Cardiac muscle cell (in vitro differentiated cells and primary cell): Measurements from ENCODE around the gene ARID2. TPM values are rescaled to one million over a fixed set of nuclear protein-coding genes. Genes with fewer than 3 reads are reported as not detected.
A peak's percentile ranks its signal among the peaks of the same experiment; 100 is the strongest.

Source experiments
- DNase-seq, 2 donors: peaks; one replicate each; pipeline versions ENCODE4 v3.0.0 to v3.0.0-alpha.2; 2010 to 2017; ENCODE audit warnings: low read depth in 1 of 2, low spot score in 1 of 2
- H3K27ac ChIP-seq: fragments of 200-600 bp; sonication (generic); 2 replicates; pipeline ENCODE4 v1.5.1; 2016
- H3K27me3 ChIP-seq: fragments of 200-600 bp; sonication (generic); 2 replicates; pipeline ENCODE4 v1.6.0; 2016; ENCODE audit warnings: control low read depth
- H3K36me3 ChIP-seq: fragments of 200-600 bp; sonication (generic); 2 replicates; pipeline ENCODE4 v1.5.1; 2016; ENCODE audit warnings: control low read depth
- H3K4me1 ChIP-seq: fragments of 200-600 bp; sonication (generic); 2 replicates; pipeline ENCODE4 v1.8.1; 2017; ENCODE audit warnings: low read depth, mild to moderate bottlenecking, mixed run types
- H3K4me3 ChIP-seq: fragments of 200-600 bp; sonication (generic); 2 replicates; pipeline ENCODE4 v1.5.1; 2016; ENCODE audit warnings: mild to moderate bottlenecking
- H3K9me3 ChIP-seq: fragments of 200-600 bp; sonication (generic); 2 replicates; pipeline ENCODE4 v1.5.1; 2017; ENCODE audit warnings: low read depth, mild to moderate bottlenecking, control low read depth
- CTCF ChIP-seq: IDR thresholded peaks from 2 replicates; pipeline ENCODE4 v1.5.1; 2012; ENCODE audit warnings: low read depth, mild to moderate bottlenecking, low read length
- polyA plus RNA-seq: library from polyadenylated mRNA; unstranded; fragments of >200 nt; fragmentation: Nextera tagmentation; extraction: Ambion mirVana; gene quantifications from 2 replicates; pipeline ENCODE4 v1.2.1, GENCODE V29; 2016
- total RNA-seq: library from RNA; depleted of rRNA; stranded (reverse); fragments of >200 nt; gene quantifications from 2 replicates; pipeline ENCODE4 v1.2.3, GENCODE V29; 2016

The ARID2 gene
- total and polyA plus RNA-seq, 2 experiments from 2014 or later, result 17.3 to 40.3 TPM

GRCh38 chr12:45878630-45879255 lies 149.2 kb downstream of the ARID2 start:
- Histone ChIP-seq H3K27ac (peak overlapping the region; percentile 74), H3K27me3 (no peaks in the 10 kb centered on the region), H3K36me3 (peaks cover 11% of the 10 kb centered on the region), H3K4me3 (no peak overlapping the region), H3K4me1 (peaks cover 24% of the 10 kb centered on the region), H3K9me3 (no peaks in the 10 kb centered on the region)
- peak in 1 of 2 donors; percentile 11 for DNase-seq
- no peak for TF ChIP-seq CTCF

GRCh38 chr12:45879363-45879895 lies 149.9 kb downstream of the ARID2 start:
- H3K9me3 ChIP-seq, result no peaks in the 10 kb centered on the region

GRCh38 chr12:45880533-45880932 lies 151.0 kb downstream of the ARID2 start:
- no peak overlapping the region for H3K4me3 ChIP-seq
- no peak overlapping the region for H3K27ac ChIP-seq
- no peak for TF ChIP-seq CTCF
- H3K36me3 ChIP-seq, result peaks cover 6% of the 10 kb centered on the region
- no peaks in the 10 kb centered on the region for H3K9me3 ChIP-seq
- H3K27me3 ChIP-seq, result no peaks in the 10 kb centered on the region
- DNase-seq, result no peak
- peaks cover 24% of the 10 kb centered on the region for H3K4me1 ChIP-seq

More at GRCh38 chr12:45879363-45879895, 149.9 kb downstream of the ARID2 start:
- Histone ChIP-seq H3K27me3 (no peaks in the 10 kb centered on the region), H3K4me1 (peaks cover 24% of the 10 kb centered on the region), H3K36me3 (peaks cover 8% of the 10 kb centered on the region), H3K4me3 (no peak overlapping the region), H3K27ac (peak overlapping the region; percentile 74)
- TF ChIP-seq CTCF, result no peak
- DNase-seq, result peak in 1 of 2 donors; percentile 3

- Histone ChIP-seq H3K9me3 (no peaks in the 10 kb centered on the region), H3K27me3 (no peaks in the 10 kb centered on the region), H3K4me3 (no peak overlapping the region), H3K4me1 (peaks cover 17% of the 10 kb centered on the region), H3K36me3 (peaks cover 6% of the 10 kb centered on the region), H3K27ac (no peak overlapping the region)
- TF ChIP-seq CTCF, result no peak
- DNase-seq, result no peak
Observed at GRCh38 chr12:45883187-45883586, 153.7 kb downstream of the ARID2 start.

- no peak for DNase-seq
- H3K4me1 ChIP-seq, result no peaks in the 10 kb centered on the region
- H3K27ac ChIP-seq, result no peak overlapping the region
- no peaks in the 10 kb centered on the region for H3K9me3 ChIP-seq
- H3K27me3 ChIP-seq, result no peaks in the 10 kb centered on the region
- H3K4me3 ChIP-seq, result no peak overlapping the region
- TF ChIP-seq CTCF, result no peak
- peaks cover 6% of the 10 kb centered on the region for H3K36me3 ChIP-seq
Observed at GRCh38 chr12:45886685-45887084, 157.2 kb downstream of the ARID2 start.
